ENCODE data around the gene LYPD3.

- TF ChIP-seq CTCF (conservative IDR thresholded peaks at IDR 0.05) (no peak), ZFX (IDR thresholded peaks at IDR 0.05) (no peak)
These were observed 25.7 kb downstream of the LYPD3 start for GRCh38 chr19:43439709-43440063.

Measured in C4-2B (cell line).